K562 (cell line): ENCODE data around the gene DGCR2. TPM values are rescaled to one million over a fixed set of nuclear protein-coding genes. Genes with fewer than 3 reads are reported as not detected.

ENCODE experiments used
- GABPB1 ChIP-seq: sonication (generic); formaldehyde crosslinking; IDR thresholded peaks from 2 replicates; pipeline ENCODE4 v1.8.0; 2022; ENCODE audit warnings: mild to moderate bottlenecking, missing genetic modification reagents
- PPARD ChIP-seq: fragments of 250-450 bp; sonication (Bioruptor Pico); IDR thresholded peaks from 2 replicates; pipeline ENCODE4 v1.8.0; 2022; ENCODE audit warnings: inconsistent platforms, mild to moderate bottlenecking, moderate library complexity
- polyA plus RNA-seq, 8 experiments: library from polyadenylated mRNA; depleted of rRNA in 4 of 8; stranded (reverse) in 5 of 8; unstranded in 3 of 8; fragments of >200 nt; fragmentation: Nextera tagmentation in 2 of 8; fragmentation: Illumina TruSeq in 1 of 8; extraction: Ambion mirVana in 2 of 8; extraction: Trizol in 1 of 8; gene quantifications; 2 replicates each; pipeline versions ENCODE4 v1.2.1 to v1.2.3, GENCODE V29; 2011 to 2014; ENCODE audit warnings: inconsistent platforms in 1 of 8, missing spikeins in 1 of 8
- total RNA-seq, 7 experiments: library from RNA; depleted of rRNA in 6 of 7; stranded (reverse); fragments of >200 nt in 6 of 7; fragmentation: Illumina TruSeq in 2 of 7; extraction: Trizol in 2 of 7; gene quantifications; 2 replicates each; pipeline versions ENCODE4 v1.2.1 to v1.2.3, GENCODE V29; 2011 to 2021; ENCODE audit warnings: low replicate concordance in 1 of 7
- TF ChIP-seq, protein P1 (sequence below): fragments of 250-450 bp; sonication (Bioruptor Pico); IDR thresholded peaks from 2 replicates; pipeline ENCODE4 v1.4.0; 2020
- TF ChIP-seq, protein P2 (sequence below): fragments of 450-650 bp; IDR thresholded peaks from 2 replicates; pipeline ENCODE4 v1.6.1; 2016

The DGCR2 gene
- total and polyA plus RNA-seq, 9 of the 15 experiments (the other 6 are each of a cell fraction or from before 2014, with no cell fraction given) = 0.69 to 101 (median 56.4) TPM

DNA sequence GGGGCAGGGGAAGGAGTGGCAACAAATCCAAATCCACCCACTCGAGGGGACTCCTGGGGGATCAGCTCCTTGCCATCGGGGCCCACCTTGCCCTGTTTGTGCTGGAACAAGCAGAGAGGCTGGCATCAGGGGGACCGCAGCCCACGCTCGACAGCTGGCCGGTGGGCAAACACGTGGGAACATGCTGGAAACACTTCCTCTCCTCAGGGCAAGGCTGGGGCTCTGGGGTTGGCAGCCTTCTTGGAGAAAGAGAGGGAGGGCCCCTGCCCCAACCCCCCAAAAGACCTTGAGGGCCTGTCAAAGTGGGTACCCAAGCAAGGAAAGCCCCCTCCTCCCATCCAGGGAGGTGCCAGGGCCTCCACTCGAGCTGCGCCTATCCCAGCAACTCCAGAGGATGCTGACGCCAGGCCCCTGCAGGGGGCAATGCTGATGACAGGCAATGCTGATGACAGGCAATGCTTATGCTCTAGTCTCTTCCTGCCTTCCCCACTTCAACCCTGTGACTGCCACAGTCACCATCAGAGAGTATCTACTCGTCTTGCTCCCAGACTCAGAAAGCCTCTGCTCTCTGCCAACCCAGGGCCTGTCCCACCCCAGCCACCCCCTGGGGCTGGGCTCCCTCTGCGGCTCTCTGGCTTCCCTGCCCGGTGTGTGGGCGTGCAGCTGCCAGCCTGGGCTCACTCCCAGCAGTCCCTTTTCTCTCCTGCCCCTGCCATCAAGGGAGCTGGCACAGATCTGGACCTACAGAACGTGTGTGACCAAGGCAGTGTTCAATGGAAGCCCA is 16.2 kb upstream of the DGCR2 start (continued):
- TF ChIP-seq, protein P1, sequence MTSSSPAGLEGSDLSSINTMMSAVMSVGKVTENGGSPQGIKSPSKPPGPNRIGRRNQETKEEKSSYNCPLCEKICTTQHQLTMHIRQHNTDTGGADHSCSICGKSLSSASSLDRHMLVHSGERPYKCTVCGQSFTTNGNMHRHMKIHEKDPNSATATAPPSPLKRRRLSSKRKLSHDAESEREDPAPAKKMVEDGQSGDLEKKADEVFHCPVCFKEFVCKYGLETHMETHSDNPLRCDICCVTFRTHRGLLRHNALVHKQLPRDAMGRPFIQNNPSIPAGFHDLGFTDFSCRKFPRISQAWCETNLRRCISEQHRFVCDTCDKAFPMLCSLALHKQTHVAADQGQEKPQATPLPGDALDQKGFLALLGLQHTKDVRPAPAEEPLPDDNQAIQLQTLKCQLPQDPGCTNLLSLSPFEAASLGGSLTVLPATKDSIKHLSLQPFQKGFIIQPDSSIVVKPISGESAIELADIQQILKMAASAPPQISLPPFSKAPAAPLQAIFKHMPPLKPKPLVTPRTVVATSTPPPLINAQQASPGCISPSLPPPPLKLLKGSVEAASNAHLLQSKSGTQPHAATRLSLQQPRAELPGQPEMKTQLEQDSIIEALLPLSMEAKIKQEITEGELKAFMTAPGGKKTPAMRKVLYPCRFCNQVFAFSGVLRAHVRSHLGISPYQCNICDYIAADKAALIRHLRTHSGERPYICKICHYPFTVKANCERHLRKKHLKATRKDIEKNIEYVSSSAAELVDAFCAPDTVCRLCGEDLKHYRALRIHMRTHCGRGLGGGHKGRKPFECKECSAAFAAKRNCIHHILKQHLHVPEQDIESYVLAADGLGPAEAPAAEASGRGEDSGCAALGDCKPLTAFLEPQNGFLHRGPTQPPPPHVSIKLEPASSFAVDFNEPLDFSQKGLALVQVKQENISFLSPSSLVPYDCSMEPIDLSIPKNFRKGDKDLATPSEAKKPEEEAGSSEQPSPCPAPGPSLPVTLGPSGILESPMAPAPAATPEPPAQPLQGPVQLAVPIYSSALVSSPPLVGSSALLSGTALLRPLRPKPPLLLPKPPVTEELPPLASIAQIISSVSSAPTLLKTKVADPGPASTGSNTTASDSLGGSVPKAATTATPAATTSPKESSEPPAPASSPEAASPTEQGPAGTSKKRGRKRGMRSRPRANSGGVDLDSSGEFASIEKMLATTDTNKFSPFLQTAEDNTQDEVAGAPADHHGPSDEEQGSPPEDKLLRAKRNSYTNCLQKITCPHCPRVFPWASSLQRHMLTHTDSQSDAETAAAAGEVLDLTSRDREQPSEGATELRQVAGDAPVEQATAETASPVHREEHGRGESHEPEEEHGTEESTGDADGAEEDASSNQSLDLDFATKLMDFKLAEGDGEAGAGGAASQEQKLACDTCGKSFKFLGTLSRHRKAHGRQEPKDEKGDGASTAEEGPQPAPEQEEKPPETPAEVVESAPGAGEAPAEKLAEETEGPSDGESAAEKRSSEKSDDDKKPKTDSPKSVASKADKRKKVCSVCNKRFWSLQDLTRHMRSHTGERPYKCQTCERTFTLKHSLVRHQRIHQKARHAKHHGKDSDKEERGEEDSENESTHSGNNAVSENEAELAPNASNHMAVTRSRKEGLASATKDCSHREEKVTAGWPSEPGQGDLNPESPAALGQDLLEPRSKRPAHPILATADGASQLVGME (CRISPR knock-in tag) = no peak
- no peak for TF ChIP-seq PPARD (CRISPR knock-in tag)
- TF ChIP-seq, protein P2, sequence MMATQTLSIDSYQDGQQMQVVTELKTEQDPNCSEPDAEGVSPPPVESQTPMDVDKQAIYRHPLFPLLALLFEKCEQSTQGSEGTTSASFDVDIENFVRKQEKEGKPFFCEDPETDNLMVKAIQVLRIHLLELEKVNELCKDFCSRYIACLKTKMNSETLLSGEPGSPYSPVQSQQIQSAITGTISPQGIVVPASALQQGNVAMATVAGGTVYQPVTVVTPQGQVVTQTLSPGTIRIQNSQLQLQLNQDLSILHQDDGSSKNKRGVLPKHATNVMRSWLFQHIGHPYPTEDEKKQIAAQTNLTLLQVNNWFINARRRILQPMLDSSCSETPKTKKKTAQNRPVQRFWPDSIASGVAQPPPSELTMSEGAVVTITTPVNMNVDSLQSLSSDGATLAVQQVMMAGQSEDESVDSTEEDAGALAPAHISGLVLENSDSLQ = no peak
- TF ChIP-seq GABPB1 = no peak
